Activated CD8-positive, alpha-beta T cell treated with anti-CD3 and anti-CD28 coated beads for 36 hours (primary cell): ENCODE data around the gene KRTAP10-3. TPM values are rescaled to one million over a fixed set of nuclear protein-coding genes. Genes with fewer than 3 reads are reported as not detected.

ENCODE experiments used
- ATAC-seq: fragments of 200-7000 bp; cut with Tn5 transposase; one replicate; pipeline ENCODE4 v1.10.0; 2021; ENCODE audit warnings: mild to moderate bottlenecking, moderate library complexity
- CTCF ChIA-PET: fragments of 350-600 bp; sonication (Branson Sonifier 250); formaldehyde crosslinking; loops from one replicate; lab custom pipeline; 2021; ENCODE audit warnings: antibody characterized with exemption; lab: Charles Lee
- POLR2A ChIA-PET: fragments of 350-600 bp; sonication (Branson Sonifier 250); formaldehyde crosslinking; loops from one replicate; lab custom pipeline; 2021; ENCODE audit warnings: antibody characterized with exemption; lab: Charles Lee
- DNase-seq: peaks from one replicate; pipeline ENCODE4 v3.0.0-alpha.2; 2020
- H3K27ac Mint-ChIP-seq: one replicate; pipeline ENCODE4 v1.8.0; 2021; ENCODE audit warnings: mild to moderate bottlenecking, mixed read lengths
- H3K27me3 Mint-ChIP-seq: one replicate; pipeline ENCODE4 v1.8.0; 2021; ENCODE audit warnings: mixed read lengths
- H3K36me3 Mint-ChIP-seq: one replicate; pipeline ENCODE4 v1.8.0; 2021; ENCODE audit warnings: low read depth, mixed read lengths
- H3K4me1 Mint-ChIP-seq: one replicate; pipeline ENCODE4 v1.8.0; 2021; ENCODE audit warnings: low read depth, mixed read lengths
- H3K4me3 Mint-ChIP-seq: one replicate; pipeline ENCODE4 v1.8.0; 2021; ENCODE audit warnings: mild to moderate bottlenecking, moderate library complexity, mixed read lengths
- H3K9me3 Mint-ChIP-seq: one replicate; pipeline ENCODE4 v1.8.0; 2021; ENCODE audit warnings: mixed read lengths
- CTCF ChIP-seq: fragments of 200-600 bp; IDR thresholded peaks from one replicate; pipeline ENCODE4 v1.8.0; 2022; ENCODE audit warnings: antibody characterized with exemption, mild to moderate bottlenecking
- intact Hi-C: fragments of 100-400 bp; cut with micrococcal nuclease; formaldehyde crosslinking; loops from one replicate; pipeline ENCODE4 v1.10.0; 2022
- total RNA-seq, 2 experiments: library from RNA; stranded (reverse); gene quantifications; one replicate each; pipeline ENCODE4 v1.2.3, GENCODE V29; 2021

The KRTAP10-3 gene
- total RNA-seq, 2 experiments from 2014 or later, result not detected

GRCh38 chr21:44522753-44523204, 35.8 kb downstream of the KRTAP10-3 start:
- CTCF ChIA-PET, result no interaction called here
- intact Hi-C loops, result no loop called here
- Mint-ChIP-seq H3K9me3 (no peaks in the 10 kb centered on the region), H3K27me3 (no peaks in the 10 kb centered on the region), H3K4me1 (no peaks in the 10 kb centered on the region), H3K36me3 (no peaks in the 10 kb centered on the region), H3K27ac (no peak overlapping the region), H3K4me3 (no peak overlapping the region)
- ATAC-seq (no peak), DNase-seq (no peak)
- POLR2A ChIA-PET, result no interaction called here
- TF ChIP-seq CTCF, result no peak

- Mint-ChIP-seq H3K27me3 (no peaks in the 10 kb centered on the region), H3K4me1 (no peaks in the 10 kb centered on the region), H3K4me3 (no peak overlapping the region), H3K9me3 (no peaks in the 10 kb centered on the region), H3K36me3 (no peaks in the 10 kb centered on the region), H3K27ac (no peak overlapping the region)
- intact Hi-C loops, result no loop called here
- DNase-seq, result no peak
- ChIA-PET CTCF (no interaction called here), POLR2A (interaction anchor here (0.6 kb wide), 1 partner anchor 100 kb away, joined by 3 read pairs; no protein-coding TSS in a partner anchor)
- no peak for ATAC-seq
- no peak for TF ChIP-seq CTCF
Observed at GRCh38 chr21:44521928-44522752, 36.5 kb downstream of the KRTAP10-3 start.

GRCh38 chr21:44521301-44521927, 37.2 kb downstream of the KRTAP10-3 start:
- POLR2A ChIA-PET, result interaction anchor here (0.6 kb wide), 1 partner anchor 101 kb away, joined by 3 read pairs; no protein-coding TSS in a partner anchor
- H3K27ac Mint-ChIP-seq, result no peak overlapping the region
- no peaks in the 10 kb centered on the region for H3K36me3 Mint-ChIP-seq
- no peak for TF ChIP-seq CTCF
- H3K9me3 Mint-ChIP-seq, result no peaks in the 10 kb centered on the region
- CTCF ChIA-PET, result interaction anchor here (0.6 kb wide), 1 partner anchor 247 kb away, joined by 3 read pairs; no protein-coding TSS in a partner anchor
- no peak for DNase-seq
- ATAC-seq, result no peak
- no peaks in the 10 kb centered on the region for H3K27me3 Mint-ChIP-seq
- intact Hi-C loops, result no loop called here
- no peak overlapping the region for H3K4me3 Mint-ChIP-seq
- H3K4me1 Mint-ChIP-seq, result no peaks in the 10 kb centered on the region

GRCh38 chr21:44520326-44521300, 38.0 kb downstream of the KRTAP10-3 start:
- no peak for TF ChIP-seq CTCF
- Mint-ChIP-seq H3K9me3 (no peaks in the 10 kb centered on the region), H3K4me1 (no peaks in the 10 kb centered on the region), H3K27ac (no peak overlapping the region), H3K4me3 (no peak overlapping the region), H3K27me3 (no peaks in the 10 kb centered on the region), H3K36me3 (no peaks in the 10 kb centered on the region)
- ATAC-seq (no peak), DNase-seq (no peak)
- POLR2A ChIA-PET, result no interaction called here
- CTCF ChIA-PET, result interaction anchor here (0.6 kb wide), 1 partner anchor 246 kb away, joined by 3 read pairs; no protein-coding TSS in a partner anchor
- intact Hi-C loops, result no loop called here
